Epithelial cell of prostate (primary cell): Measurements from ENCODE around the gene CPEB4.

Experiments
- DNase-seq: peaks from one replicate; pipeline ENCODE4 v3.0.0-alpha.2; 2011; ENCODE audit warnings: low read depth, low spot score
- H3K27ac ChIP-seq: fragments of 450-650 bp; 2 replicates; pipeline ENCODE4 v1.5.1; 2017; ENCODE audit warnings: mild to moderate bottlenecking

The CPEB4 gene

DNA sequence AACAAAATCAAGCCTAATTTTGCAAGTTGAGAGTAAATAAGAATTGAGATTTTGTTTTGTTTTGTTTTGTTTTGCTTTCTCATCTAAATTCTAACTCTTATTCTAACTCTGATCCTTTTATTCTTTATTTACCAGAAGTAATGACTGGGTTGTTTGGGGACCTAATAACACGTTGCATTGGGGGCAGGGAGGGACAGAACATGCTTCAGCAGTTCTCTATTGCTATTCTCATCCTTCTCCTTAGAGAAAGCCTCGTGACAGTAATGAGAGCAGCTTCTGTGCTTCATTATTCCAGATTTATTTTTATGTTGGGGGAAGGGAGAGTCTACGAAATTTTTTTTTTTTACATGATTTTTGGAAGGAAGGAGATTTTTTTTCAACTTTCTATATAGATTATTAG, 21.1 kb downstream of the CPEB4 start:
- H3K27ac ChIP-seq: no peak overlapping the region
- no peak for DNase-seq

DNA sequence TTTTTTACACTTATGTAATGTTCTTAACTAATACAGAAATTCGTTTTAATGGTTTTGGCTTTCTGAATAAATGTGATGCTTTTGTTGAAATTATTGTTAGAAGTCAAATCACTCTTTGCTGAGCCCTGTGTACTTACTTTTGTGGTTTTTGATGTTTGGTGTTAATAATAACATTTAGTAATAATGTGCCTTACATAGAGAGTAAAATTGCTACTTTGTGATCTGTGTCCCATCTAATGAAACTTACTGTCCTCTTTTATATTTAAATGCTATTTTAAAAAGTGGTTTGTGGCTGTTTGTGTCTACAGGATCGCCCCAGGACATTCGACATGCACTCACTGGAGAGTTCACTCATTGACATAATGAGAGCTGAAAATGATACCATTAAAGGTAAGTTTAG, 22.1 kb downstream of the CPEB4 start:
- DNase-seq: no peak
- H3K27ac ChIP-seq: no peak overlapping the region

DNA sequence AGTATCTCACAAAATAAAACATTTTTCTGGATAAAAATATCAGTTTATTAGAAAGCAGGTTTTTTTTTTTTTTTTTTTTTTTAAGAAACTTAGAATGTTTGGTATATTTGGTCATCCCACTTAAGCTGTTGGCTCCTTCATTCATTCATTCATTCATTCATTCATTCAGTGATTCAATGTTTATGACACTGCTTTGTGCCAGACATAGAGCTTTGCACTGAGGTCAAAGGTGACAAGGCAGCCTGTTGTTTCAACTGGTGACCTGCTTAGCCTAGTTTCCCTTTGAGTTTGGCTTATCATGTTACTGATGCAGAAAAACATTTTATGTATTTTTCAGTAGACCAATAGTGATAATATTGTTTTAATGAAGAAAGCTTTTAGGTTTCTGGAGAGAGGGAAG, 23.5 kb downstream of the CPEB4 start:
- no peak overlapping the region for H3K27ac ChIP-seq
- no peak for DNase-seq

DNA sequence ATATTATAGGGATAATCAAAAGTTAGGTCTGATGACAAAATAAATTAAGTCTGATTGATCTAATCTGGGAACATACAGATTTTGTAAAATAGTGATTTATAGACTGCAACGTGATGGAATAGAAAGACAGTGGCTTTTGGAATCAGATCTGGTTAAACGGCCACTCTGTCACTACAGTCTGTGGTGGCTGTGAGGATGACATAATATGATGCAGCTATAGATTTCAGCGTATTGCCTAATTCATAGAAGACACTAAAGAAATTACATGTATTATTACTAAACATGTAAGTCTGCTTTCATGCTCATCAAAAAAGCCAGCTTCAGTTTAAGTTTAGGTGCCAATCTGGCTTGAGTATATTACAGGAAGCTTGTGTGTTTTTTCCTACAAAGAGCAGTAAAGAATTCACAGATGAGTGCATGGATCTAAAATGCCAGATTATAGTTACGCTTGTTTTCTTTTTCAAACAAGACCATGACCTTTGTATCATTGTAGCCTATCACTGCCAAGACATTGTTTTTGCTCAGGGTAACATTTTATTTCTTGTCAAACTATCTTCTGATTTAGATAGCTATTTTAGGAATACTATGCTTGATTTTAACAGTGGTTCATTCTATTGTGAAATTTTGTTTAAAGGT, 25.7 kb downstream of the CPEB4 start:
- no peak for DNase-seq

DNA sequence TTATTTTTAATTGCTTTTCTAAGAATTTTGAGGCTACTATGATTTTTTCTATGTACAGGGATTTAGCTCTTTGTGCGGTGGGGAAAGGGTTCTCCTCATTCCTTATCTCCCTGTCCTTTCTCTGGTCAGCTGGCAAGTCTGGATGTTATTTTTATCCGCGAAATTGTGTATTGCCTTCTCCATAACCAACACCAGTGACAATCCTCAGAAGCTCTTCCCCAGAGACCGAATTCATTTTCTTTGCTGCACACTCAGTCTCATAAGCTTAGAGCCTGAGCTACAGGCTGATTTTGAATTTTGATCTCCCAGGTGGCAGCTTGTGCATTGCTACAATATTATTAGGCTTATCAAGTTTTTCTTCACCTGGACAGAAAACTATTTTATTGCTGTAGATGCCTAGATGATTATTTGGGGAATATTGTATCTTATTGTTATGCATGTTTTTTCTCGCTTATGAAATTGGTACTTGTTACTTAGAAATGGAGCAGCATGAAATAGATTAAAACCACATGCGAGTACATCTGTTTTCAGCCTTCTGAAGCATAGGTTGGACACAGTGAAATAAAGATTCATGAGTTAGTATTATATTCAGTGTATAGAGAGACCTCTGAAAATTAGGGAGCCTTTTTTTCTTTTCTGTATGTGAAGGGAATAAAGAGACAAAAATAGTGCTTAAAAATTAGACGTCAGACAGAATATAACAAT, 27.3 kb downstream of the CPEB4 start:
- no peak overlapping the region for H3K27ac ChIP-seq
- no peak for DNase-seq

More for the DNA sequence above, 25.7 kb downstream of the CPEB4 start:
- no peak overlapping the region for H3K27ac ChIP-seq

DNA sequence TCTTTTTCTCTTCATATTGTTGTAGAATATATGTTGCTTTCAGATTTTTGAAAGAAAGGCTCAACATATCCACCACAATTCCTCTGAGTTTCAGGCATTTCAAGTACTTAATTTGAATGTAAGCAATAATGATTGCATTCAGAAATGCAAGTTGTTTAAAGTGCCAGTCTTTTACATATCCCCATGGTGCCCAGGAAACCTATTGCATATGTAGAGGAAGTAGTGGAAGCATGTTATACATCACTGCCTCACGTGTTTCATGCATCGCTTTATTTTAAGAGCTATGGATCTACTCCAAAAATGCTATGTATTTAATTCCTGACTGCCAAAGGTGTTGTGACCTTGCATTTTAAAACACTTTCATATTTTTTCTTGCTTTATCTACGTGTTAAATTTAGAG, 28.1 kb downstream of the CPEB4 start:
- no peak overlapping the region for H3K27ac ChIP-seq
- DNase-seq: no peak

DNA sequence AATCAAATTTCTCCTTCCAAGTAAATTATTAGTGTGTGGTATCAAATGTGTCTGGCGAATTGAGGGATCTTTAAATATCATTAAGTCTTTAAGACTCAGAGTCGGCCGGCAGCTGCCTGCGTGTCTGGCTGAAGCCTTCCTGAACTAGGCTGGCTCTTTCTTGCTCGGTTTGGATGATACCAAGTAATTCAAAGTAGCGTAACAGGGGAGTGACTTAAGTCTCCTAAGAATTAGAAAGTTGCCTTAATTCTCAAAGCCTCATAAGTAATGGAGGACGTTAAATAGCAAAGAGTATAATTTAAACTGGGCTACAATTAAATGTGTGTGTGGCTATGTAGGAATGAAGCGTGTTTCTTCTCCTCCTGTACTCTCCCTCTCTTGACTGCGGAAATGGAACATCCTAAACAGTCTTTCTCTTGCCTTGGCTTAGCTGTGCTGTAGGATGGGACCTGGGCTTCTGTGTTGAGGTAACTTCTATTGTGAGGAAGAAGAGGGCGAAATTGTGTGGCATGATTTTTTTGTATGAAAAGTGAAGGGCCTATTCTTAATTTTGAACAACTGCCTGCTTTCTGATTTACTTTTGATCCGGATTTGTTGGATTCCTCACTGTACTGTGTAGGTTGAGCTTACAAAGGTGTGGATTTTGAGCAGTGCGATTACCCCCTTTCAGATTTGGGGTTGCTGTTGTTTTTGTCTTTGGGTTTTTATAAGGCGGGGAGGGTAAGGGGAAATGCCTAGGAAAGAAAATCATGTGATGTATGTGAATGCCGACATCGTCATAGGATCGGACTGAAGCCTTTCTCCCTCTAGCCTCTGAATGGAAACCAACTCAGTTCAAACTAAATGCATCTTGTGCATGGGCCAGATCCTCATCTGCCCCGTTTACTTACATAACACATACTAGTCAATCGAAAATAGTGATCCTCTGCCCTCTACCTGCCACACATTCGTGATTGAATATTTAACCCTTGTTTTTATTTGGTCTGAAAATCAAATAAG, 29.9 kb downstream of the CPEB4 start:
- H3K27ac ChIP-seq: peak overlapping the region; percentile 92
- peak; percentile 41 for DNase-seq

DNA sequence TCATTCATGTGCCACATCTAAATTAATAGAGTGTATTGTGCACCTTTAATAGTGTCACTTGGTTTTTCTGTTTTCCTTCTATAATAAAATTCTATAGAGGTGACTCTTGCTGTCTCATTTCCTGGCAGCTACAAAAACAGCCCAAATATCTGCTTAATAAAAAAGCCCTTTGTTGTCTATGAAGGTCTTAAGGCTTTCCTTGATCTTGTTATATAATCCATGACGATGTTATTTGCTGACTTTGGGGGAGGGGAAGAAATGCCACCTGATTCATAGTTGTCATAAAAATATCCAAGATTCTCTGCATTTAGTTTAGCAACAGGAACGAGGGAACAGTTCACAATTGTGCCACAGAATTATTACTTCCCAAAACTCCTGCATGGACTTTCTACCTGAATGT, 31.3 kb downstream of the CPEB4 start:
- no peak for DNase-seq
- H3K27ac ChIP-seq: peak overlapping the region; percentile 92

DNA sequence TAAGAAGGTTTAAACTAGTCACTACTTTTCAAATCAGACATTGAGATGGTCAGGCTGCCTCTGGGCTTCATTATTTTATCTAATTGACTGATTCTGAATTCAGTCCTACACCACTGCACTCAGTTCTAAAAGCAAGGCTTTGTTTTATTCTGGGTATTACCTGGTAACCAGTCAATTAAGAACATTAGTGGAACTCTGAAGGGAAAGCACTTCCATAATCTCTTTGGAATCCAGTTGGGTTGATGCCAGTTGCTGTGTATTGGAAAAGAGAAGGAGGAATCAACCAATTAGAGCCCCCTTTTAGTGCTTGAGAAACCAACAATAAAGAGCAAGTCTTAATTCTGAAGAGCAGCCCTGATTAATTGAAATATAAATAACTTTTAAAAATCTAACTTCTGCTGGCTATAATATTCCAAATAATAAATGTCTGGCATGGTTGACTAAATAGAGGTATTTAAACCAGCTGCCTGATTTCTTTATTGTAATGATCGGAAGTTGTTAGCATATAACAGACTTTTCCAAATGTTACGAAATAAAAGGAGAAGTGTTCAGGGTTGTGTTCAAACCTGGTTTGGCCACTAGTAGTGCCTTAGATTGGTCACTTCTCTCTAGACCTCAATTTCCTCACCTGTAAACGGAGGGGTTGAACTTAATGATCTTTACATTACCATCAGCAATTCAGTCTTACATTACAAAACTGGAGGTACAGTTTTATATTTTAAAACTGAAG, 32.0 kb downstream of the CPEB4 start:
- peak overlapping the region; percentile 92 for H3K27ac ChIP-seq
- no peak for DNase-seq

DNA sequence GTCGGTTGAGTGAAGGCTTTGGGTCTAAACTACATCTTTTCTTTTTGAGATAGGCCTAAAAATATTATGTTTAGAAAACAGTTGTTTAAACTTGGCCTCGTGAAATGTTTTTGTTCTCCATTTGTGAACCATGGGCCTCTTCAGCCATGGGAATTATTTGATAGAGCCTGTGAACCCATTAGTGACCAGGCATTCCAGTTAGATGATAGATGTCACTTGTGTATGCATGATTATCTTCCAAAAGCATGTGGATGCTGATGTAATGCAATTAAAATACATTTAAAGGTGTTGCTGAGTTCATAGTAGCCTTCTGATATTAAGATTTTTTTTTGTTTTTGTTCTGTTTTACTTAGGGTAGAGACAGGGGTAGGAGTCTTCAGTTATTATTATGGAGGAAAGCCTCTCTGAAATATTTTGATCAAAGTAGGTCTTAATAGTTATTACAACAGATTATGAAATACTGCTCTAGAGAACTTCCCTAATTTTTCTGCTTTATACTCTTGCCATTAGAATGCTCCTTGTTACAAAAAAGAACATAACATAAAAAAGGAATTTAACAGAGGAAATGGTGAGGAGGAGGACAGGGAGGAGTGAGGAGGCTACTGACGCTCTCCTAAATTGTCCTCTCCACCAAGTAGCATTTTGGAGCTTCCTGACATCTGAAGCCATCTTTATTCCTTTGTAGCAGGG, 32.9 kb downstream of the CPEB4 start:
- no peak for DNase-seq
- peak overlapping the region; percentile 92 for H3K27ac ChIP-seq

DNA sequence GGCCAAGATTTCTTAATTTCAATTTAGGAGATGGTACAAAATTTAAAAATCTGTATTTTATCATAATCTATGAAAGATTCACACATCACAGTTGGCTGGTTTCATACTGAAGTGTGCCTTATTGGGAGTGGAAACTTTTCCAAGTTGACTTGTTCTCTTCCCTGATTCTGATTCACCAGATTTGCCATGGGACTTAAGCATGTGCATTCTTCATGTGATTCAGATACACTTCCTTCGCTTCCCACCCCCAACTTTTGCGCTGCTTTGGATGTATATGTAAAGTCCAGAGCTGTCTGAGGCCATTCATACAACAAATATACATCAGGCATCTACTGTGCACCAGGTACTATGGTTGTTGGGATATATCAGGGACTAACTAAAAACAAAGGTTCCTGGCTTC, 34.4 kb downstream of the CPEB4 start:
- H3K27ac ChIP-seq: no peak overlapping the region
- DNase-seq: no peak

DNA sequence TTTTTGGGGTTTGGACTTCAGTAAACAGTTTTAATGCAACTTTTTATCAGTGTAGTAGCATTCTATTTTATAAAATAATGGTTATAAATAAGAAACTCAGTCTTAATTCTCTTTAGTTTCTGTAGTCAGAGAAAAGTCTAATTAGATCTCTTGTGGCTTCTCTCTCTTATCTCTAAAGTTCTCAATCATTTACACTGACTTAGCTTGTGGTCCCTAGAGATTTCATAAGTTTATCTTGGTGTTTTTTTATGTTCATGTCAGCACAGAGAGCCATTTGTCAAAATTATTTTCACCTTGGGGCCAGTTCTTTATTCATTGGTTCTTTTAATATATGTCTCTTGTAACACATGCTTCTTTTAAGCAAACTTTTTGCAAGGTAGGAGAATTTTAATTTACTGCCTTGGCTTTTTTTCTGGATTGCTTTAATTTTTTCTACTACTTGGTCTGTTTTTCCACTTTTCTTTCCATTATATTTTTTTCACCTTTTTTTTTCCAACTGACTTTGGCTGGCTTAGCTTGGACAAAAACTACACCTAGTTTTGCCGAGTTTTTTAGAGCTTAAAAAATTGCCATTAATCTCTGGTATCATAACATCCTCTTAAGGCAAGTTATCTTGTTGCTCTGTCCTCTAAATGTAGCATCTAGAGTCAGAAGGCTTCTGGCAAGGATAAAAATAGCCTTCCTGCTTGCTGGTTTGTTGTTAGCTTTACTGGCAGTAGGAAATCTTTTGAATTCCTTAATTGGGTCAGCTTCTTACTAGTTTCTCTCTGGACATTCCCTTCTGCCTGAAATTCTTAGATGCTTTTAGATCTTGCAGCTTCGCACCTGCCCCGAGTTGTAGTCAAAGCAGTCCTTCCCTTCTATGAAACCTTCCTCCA, 35.3 kb downstream of the CPEB4 start:
- H3K27ac ChIP-seq: no peak overlapping the region
- DNase-seq: no peak

DNA sequence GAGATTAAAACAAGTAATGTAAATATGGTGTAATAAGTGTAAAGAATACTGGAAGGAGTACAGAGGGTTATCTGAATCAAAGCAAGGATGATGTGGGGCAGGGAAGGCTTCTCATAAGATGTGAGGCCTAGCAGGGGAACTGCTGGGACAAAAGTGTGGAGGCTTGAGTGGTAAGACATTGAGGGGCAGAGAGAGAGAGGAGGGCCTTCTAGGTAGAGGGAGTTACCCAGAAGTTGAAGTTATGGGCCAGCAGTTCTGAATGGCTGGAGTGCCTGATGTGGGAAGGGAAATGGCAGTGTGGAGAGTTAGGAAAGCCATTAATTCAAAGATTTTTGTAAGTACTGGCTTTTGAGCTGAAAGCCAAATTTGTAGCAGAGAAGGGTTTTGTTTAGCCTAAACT, 36.8 kb downstream of the CPEB4 start:
- no peak for DNase-seq
- no peak overlapping the region for H3K27ac ChIP-seq

DNA sequence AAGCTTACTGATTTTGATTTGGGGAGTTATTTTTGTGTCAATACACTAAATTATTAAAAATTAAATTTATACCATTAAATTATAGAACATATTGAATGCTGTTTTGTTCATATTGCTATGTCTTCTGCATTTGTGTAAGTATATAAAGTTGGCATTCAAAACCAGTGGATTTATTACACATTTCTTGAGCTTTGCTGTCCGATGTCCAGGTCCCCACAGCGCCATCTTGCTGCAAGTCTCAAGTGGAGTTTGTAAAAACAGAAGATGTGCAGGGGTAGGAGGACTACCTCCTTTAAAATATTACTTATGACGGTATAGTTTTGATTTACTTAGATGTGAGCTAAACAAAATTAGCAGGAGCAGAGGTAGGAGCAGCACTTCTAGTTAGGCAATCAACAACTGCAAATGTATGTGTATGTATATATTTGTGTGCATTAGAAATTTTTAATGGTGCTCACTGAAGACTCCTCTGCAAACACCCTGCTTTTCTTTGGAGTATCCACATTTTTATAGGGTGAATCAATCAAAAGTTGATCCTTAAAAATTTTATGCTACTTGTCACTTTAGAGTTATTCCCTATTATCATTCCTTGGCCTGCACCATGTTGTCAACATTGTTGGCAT, 37.4 kb downstream of the CPEB4 start:
- no peak overlapping the region for H3K27ac ChIP-seq
- DNase-seq: no peak

DNA sequence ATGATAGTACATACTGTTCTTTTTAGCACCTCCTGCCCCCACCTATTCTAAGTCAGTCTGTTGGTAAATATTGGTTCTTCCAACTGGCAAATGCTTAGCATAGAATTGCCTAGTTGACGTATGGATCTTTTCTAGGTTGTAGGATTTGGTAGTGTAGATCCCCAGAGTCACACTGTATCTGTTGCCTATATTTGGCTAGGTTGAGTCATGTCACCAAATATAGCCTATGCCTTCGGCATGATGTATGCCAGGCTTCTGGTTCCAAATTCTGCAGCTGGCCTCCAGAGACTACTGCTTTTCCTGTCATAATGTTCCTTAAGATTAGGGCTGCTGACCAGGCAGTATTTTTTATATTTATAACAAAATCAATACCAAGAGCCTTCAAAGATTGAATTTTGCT, 38.2 kb downstream of the CPEB4 start:
- H3K27ac ChIP-seq: no peak overlapping the region
- no peak for DNase-seq

DNA sequence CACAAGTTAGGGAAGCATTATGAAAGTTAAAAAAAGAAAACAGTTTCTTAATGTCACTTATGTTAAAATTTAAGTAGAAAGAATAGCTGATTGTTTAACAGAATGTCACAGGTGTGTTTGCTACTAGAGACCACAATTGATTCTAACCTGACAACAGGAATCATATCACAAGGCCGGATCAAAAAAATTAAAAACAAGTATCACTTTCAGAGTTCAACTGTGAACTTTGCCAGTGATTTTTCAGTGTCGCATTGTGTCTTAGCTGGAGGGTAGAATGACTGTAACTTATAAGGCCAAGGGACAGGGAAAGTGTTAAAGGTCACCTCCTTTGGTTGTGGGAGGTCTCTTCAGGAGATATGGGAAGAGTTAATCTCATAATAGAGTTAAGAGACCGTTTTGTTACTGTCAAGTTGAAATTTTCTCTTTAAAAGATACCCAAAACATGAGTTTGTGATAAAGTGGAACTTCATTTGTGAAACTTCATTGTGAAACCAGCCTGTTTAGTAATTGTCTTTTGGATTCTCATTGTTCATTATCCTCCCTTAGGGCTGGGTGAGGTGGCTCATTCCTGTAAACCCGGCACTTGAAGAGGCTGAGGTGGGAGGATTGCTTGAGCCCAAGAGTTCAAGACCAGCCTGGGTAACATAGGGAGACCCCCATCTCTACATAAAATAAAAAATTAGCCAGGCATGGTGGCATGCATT, 40.9 kb downstream of the CPEB4 start:
- no peak for DNase-seq
- H3K27ac ChIP-seq: no peak overlapping the region

DNA sequence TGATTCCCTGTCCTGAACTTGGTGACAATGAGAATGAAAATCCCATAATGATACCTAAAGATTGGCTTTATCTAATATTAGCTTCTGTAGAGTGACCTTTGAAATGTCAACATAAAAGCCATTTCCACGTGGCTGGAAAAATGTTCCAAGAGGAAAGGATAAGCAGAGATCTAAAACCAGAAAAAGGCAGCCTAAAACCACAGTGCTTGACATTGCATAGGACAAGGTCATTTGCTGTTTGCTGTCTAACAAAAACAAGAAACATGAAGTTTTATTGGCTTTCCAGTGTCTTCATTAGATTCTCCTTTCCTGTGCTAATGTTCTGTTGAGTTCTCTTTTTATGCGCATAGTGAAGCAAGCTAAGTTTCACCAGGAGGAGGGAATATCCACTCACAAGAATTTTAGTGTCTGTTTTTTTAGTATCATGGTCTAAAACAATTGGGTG, 44.6 kb downstream of the CPEB4 start:
- no peak overlapping the region for H3K27ac ChIP-seq
- DNase-seq: no peak

DNA sequence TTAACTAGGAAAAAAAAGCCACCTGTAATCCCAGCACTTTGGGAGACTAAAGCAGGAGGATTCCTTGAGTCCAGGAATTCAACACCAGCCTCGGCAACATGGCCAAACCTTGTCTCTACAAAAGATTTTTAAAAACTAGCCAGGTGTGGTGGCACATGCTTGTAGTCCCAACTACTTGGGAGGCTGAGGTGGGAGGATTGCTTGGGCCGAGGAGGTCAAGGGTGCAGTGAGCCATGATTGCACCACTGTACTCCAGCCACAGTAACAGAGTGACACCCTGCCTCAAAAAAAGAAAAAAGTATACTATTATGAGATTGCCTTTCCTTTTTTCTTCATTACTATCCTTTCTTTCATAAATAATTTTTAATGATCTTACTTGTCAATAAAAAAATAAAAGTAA, 45.8 kb downstream of the CPEB4 start:
- no peak overlapping the region for H3K27ac ChIP-seq
- DNase-seq: no peak
